Upper lobe of right lung (tissue), 1 donor: Measurements from ENCODE around the gene SAFB. TPM values are rescaled to one million over a fixed set of nuclear protein-coding genes. Genes with fewer than 3 reads are reported as not detected.
"Not testable (repeated sequence)": the region's sequence is repeated elsewhere in the genome, so short reads cannot be mapped to it uniquely, and the experiment has no call there.

Source experiments
- ATAC-seq: fragments of 200-7000 bp; cut with Tn5 transposase; one replicate; pipeline ENCODE4 v1.9.1; 2020; ENCODE audit warnings: mild to moderate bottlenecking, moderate library complexity
- DNase-seq: peaks from one replicate; pipeline ENCODE4 v3.0.0-alpha.2; 2020
- H3K27ac ChIP-seq: fragments of 200-600 bp; one replicate; pipeline ENCODE4 v1.8.0; 2022
- H3K27me3 ChIP-seq: fragments of 200-600 bp; one replicate; pipeline ENCODE4 v1.8.0; 2022; ENCODE audit warnings: mild to moderate bottlenecking
- H3K36me3 ChIP-seq: fragments of 200-600 bp; one replicate; pipeline ENCODE4 v1.8.0; 2022
- H3K4me1 ChIP-seq: fragments of 200-600 bp; one replicate; pipeline ENCODE4 v1.8.0; 2022
- H3K4me3 ChIP-seq: fragments of 200-600 bp; one replicate; pipeline ENCODE4 v1.8.0; 2022; ENCODE audit warnings: mild to moderate bottlenecking
- H3K9me3 ChIP-seq: fragments of 200-600 bp; one replicate; pipeline ENCODE4 v1.8.0; 2022
- intact Hi-C: fragments of 100-400 bp; cut with DNase I; formaldehyde crosslinking; loops from one replicate; pipeline ENCODE4 v1.11.0; 2022
- total RNA-seq: library from RNA; stranded (reverse); fragmentation: NEBNext Ultra II Directional; extraction: Animal tissue kit (Norgen Biotek cat#: 25700); gene quantifications from one replicate; pipeline ENCODE4 v1.2.1, GENCODE V29; 2021
- TF ChIP-seq, protein P1 (sequence below): fragments of 200-600 bp; IDR thresholded peaks from one replicate; pipeline ENCODE4 v1.8.0; 2022; ENCODE audit warnings: antibody characterized with exemption
- donor health status: DM: no; HTN: yes; CAD: no; lungs with severe emphysema.

SAFB gene
- total RNA-seq, 1 donor from 2014 or later = 71.9 TPM

DNA sequence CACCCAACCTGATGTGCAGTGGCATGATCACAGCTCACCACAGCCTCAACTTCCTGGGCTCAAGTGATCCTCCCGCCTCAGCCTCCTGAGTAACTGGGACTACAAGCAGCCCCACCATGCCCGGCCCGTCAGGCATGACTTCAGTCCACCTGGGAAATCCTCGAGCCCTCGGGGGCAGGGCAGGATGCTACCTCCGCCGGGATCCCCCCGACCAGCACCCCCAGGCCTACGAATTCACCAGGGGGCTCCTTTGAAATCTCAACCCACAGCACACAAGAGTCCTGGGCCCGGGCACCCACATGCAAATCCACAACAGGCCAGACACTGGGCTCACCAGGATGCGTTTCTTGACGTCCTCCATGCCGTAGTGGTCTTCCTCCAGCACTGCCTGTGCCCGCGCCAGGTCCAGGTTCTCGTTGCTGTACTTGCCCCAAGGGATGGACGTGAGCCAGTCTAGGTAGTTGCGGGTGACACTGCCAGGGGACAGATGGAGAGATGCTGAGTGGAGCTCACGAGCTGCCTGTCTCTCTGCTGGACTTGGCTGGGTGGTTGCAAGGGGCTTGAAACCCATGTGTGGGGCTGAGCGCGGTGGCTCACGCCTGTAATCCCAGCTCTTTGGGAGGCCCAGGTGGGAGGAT lies 77.7 kb downstream of the SAFB start:
- H3K27me3 ChIP-seq = no peaks in the 10 kb centered on the region
- ATAC-seq = no peak
- no peaks in the 10 kb centered on the region for H3K4me1 ChIP-seq
- intact Hi-C loops = no loop called here
- no peaks in the 10 kb centered on the region for H3K9me3 ChIP-seq
- H3K4me3 ChIP-seq = no peak overlapping the region
- peaks cover 74% of the 10 kb centered on the region for H3K36me3 ChIP-seq
- no peak overlapping the region for H3K27ac ChIP-seq
- DNase-seq = no peak
- TF ChIP-seq, protein P1, sequence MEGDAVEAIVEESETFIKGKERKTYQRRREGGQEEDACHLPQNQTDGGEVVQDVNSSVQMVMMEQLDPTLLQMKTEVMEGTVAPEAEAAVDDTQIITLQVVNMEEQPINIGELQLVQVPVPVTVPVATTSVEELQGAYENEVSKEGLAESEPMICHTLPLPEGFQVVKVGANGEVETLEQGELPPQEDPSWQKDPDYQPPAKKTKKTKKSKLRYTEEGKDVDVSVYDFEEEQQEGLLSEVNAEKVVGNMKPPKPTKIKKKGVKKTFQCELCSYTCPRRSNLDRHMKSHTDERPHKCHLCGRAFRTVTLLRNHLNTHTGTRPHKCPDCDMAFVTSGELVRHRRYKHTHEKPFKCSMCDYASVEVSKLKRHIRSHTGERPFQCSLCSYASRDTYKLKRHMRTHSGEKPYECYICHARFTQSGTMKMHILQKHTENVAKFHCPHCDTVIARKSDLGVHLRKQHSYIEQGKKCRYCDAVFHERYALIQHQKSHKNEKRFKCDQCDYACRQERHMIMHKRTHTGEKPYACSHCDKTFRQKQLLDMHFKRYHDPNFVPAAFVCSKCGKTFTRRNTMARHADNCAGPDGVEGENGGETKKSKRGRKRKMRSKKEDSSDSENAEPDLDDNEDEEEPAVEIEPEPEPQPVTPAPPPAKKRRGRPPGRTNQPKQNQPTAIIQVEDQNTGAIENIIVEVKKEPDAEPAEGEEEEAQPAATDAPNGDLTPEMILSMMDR = no peak

DNA sequence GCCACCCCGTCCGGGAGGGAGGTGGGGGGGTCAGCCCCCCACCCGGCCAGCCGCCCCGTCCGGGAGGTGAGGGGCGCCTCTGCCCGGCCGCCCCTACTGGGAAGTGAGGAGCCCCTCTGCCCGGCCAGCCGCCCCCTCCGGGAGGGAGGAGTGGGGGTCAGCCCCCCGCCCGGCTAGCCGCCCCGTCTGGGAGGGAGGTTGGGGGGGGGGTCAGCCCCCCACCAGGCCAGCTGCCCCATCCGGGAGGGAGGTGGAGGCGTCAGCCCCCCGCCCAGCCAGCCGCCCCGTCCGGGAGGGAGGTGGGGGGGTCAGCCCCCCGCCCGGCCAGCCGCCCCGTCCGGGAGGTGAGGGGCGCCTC lies 79.1 kb downstream of the SAFB start:
- H3K27ac ChIP-seq, H3K27me3 ChIP-seq, ATAC-seq, DNase-seq, H3K4me3 ChIP-seq, H3K9me3 ChIP-seq, H3K4me1 ChIP-seq, intact Hi-C loops: not testable (repeated sequence)
- H3K36me3 ChIP-seq = peaks cover 74% of the 10 kb centered on the region

DNA sequence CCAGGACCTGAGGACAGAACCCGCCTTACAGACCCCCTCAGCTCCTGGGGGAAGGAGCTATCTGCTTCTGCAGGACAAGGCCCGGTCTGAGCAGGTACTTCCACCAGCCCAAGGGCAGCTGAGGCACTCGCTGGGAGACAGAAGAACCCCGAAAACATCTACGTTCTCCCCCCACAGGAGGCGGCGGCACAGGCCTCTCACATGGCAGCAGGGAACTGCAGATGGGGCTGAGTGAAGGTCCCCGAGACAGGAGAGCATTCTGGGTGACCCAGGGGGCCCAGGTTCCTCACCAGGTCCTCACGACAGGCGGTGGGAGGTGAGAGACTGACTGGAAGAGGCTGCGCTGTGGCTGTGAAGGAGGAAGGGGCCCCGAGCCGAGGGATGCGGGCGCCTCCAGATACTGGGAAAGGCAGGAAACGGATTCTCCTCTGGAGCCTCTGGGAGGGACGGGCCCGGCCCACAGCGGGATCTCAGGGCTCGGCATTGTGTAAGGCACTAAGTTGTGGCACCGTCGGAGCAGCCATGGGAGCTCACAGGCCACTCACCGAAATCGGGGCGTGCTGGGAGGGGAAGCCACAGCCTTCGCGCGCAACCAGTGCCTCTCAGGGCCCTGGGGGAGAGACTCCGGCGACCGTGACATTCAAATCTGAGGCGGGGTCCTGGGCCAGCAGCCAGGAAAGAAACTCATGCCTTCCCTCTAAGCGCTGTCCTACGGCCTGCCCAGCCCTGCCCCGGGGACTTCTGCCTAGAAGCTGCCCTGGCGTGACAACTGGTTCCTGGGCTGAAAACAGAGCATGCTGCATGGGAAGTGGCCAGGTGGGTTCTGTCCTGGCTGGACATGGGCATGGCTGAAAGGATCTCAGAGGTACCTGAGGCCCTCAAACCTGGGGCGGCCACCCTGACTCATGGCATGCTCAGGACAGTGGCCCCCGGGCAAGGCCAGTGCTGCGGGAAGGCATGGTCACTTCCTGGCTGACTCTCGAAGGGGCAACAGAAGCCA lies 81.2 kb downstream of the SAFB start:
- TF ChIP-seq, protein P1 = no peak
- intact Hi-C loops = no loop called here
- Histone ChIP-seq H3K27ac (no peak overlapping the region), H3K27me3 (no peaks in the 10 kb centered on the region), H3K4me3 (no peak overlapping the region), H3K36me3 (peaks cover 76% of the 10 kb centered on the region), H3K4me1 (no peaks in the 10 kb centered on the region), H3K9me3 (no peaks in the 10 kb centered on the region)
- ATAC-seq (no peak), DNase-seq (no peak)

DNA sequence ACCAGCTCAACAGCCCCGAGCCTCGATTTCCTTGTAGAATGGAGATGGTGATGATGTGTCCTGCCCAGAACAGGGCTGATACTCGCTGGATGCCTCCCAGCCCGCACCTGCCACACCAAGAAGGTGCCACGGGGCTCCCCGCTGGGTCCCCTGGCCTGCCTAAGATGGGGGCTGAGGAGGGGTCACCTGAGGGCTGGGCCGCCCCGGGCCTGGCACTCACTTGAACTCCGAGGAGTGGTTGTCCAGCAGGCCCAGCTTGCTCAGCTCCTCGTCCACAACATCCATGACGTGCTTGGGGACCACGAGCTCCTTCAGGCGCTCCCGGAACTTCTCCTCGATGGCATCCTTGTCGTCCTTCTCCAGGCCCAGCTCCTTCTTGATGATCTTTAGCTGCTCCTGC lies 82.7 kb downstream of the SAFB start:
- no peak overlapping the region for H3K4me3 ChIP-seq
- H3K36me3 ChIP-seq = peaks cover 71% of the 10 kb centered on the region
- H3K27ac ChIP-seq = no peak overlapping the region
- intact Hi-C loops = no loop called here
- H3K4me1 ChIP-seq = no peaks in the 10 kb centered on the region
- TF ChIP-seq, protein P1 = no peak
- ATAC-seq (no peak), DNase-seq (no peak)
- H3K9me3 ChIP-seq = no peaks in the 10 kb centered on the region
- H3K27me3 ChIP-seq = no peaks in the 10 kb centered on the region

DNA sequence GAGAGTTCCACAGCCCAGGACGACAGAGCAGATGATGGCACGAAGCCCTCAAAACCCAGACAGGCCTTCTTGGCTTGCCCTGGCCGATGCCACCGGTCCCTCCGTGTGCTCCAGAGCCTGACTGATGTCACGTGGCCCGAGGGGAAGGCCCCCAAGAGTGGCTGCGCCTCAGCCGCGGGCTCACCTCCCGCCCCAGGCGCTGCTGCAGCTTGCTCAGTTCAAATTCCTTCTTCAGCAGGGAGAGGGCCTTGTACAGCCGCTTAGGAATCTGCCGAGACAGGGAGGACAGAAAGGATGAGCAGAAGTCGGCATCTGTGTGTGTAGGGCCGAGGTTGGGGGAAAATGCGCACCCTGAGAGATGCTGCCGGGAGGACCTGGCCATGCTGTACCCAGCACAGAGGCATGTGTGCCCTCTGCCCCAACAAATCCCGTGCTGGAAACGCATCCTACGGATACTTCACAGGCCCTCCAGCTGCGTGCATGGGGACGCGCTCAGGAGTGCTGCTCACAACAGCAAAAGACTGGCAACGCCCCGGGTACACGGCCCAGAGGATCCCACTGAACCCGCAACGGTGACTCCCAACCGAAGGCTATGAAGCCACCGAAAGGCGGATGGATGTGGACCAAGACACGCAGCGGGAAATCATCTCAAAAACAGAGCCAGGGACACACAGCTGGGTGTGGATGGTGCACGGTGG lies 84.1 kb downstream of the SAFB start:
- intact Hi-C loops = no loop called here
- Histone ChIP-seq H3K4me1 (no peaks in the 10 kb centered on the region), H3K36me3 (peaks cover 79% of the 10 kb centered on the region), H3K9me3 (no peaks in the 10 kb centered on the region), H3K27me3 (no peaks in the 10 kb centered on the region), H3K27ac (no peak overlapping the region), H3K4me3 (no peak overlapping the region)
- DNase-seq = no peak
- ATAC-seq = no peak
- TF ChIP-seq, protein P1 = no peak
